ENCODE measurements around the gene MAN1A1. TPM values are rescaled to one million over a fixed set of nuclear protein-coding genes. Genes with fewer than 3 reads are reported as not detected.

MAN1A1 gene
- total RNA-seq, 1 donor from 2014 or later = 2.9 TPM

GRCh38 chr6:119148825-119149525 lies 200.6 kb downstream of the MAN1A1 start:
- DNase-seq (ENCODE audit: low read depth) = peak; percentile 14
- no peak for TF ChIP-seq CTCF (IDR thresholded peaks at IDR 0.05; ENCODE audit: insufficient read depth, low read length, severe bottlenecking)
- no peaks in the 10 kb centered on the region for H3K36me3 ChIP-seq (ENCODE audit: control insufficient read depth, insufficient read depth, low read length)
- FAIRE-seq = no peak
- H3K4me3 ChIP-seq (ENCODE audit: low read depth, low read length) = no peak overlapping the region
- peaks cover 5% of the 10 kb centered on the region for H3K27me3 ChIP-seq (ENCODE audit: control insufficient read depth, insufficient read depth, low read length)

GRCh38 chr6:119148098-119148824 lies 201.3 kb downstream of the MAN1A1 start:
- peak; percentile 67 for DNase-seq (ENCODE audit: low read depth)
- Histone ChIP-seq H3K27me3 (ENCODE audit: control insufficient read depth, insufficient read depth, low read length) (peaks cover 5% of the 10 kb centered on the region), H3K36me3 (ENCODE audit: control insufficient read depth, insufficient read depth, low read length) (no peaks in the 10 kb centered on the region), H3K4me3 (ENCODE audit: low read depth, low read length) (no peak overlapping the region)
- no peak for FAIRE-seq
- TF ChIP-seq CTCF (IDR thresholded peaks at IDR 0.05; ENCODE audit: insufficient read depth, low read length, severe bottlenecking) = peak; percentile 60

GRCh38 chr6:119147101-119148053 lies 202.2 kb downstream of the MAN1A1 start:
- FAIRE-seq (no peak), DNase-seq (ENCODE audit: low read depth) (peak; percentile 97)
- TF ChIP-seq CTCF (IDR thresholded peaks at IDR 0.05; ENCODE audit: insufficient read depth, low read length, severe bottlenecking) = no peak
- no peak overlapping the region for H3K4me3 ChIP-seq (ENCODE audit: low read depth, low read length)
- H3K27me3 ChIP-seq (ENCODE audit: control insufficient read depth, insufficient read depth, low read length) = peaks cover 6% of the 10 kb centered on the region
- no peaks in the 10 kb centered on the region for H3K36me3 ChIP-seq (ENCODE audit: control insufficient read depth, insufficient read depth, low read length)

- Histone ChIP-seq H3K36me3 (ENCODE audit: control insufficient read depth, insufficient read depth, low read length) (no peaks in the 10 kb centered on the region), H3K27me3 (ENCODE audit: control insufficient read depth, insufficient read depth, low read length) (peaks cover 8% of the 10 kb centered on the region), H3K4me3 (ENCODE audit: low read depth, low read length) (no peak overlapping the region)
- DNase-seq (ENCODE audit: low read depth) = no peak
- FAIRE-seq = no peak
- TF ChIP-seq CTCF (IDR thresholded peaks at IDR 0.05; ENCODE audit: insufficient read depth, low read length, severe bottlenecking) = no peak
Observed at GRCh38 chr6:119145111-119145510, 204.4 kb downstream of the MAN1A1 start.

- no peak overlapping the region for H3K4me3 ChIP-seq (ENCODE audit: low read depth, low read length)
- H3K36me3 ChIP-seq (ENCODE audit: control insufficient read depth, insufficient read depth, low read length) = no peaks in the 10 kb centered on the region
- TF ChIP-seq CTCF (IDR thresholded peaks at IDR 0.05; ENCODE audit: insufficient read depth, low read length, severe bottlenecking) = no peak
- no peak for FAIRE-seq
- peaks cover 6% of the 10 kb centered on the region for H3K27me3 ChIP-seq (ENCODE audit: control insufficient read depth, insufficient read depth, low read length)
- no peak for DNase-seq (ENCODE audit: low read depth)
Observed at GRCh38 chr6:119142637-119143036, 206.9 kb downstream of the MAN1A1 start.

All from bronchial epithelial cell (primary cell).